Testis (tissue), 2 donors: ENCODE measurements around the gene MMRN2.

ENCODE experiments used
- POLR2A ChIP-seq: fragments of 450-650 bp; IDR thresholded peaks from one replicate; pipeline ENCODE4 v1.6.1; 2017; ENCODE audit warnings: antibody characterized with exemption, mild to moderate bottlenecking, moderate library complexity
- TF ChIP-seq, protein P1 (sequence below), 3 experiments: fragments of 450-650 bp in 2 of 3; fragments of 200-600 bp in 1 of 3; sonication (generic) in 1 of 3; IDR thresholded peaks; one replicate each; pipeline ENCODE4 v1.5.1; 2016 to 2019; ENCODE audit warnings: antibody characterized with exemption in 3 of 3, mild to moderate bottlenecking in 2 of 3, moderate library complexity in 1 of 3

DNA sequence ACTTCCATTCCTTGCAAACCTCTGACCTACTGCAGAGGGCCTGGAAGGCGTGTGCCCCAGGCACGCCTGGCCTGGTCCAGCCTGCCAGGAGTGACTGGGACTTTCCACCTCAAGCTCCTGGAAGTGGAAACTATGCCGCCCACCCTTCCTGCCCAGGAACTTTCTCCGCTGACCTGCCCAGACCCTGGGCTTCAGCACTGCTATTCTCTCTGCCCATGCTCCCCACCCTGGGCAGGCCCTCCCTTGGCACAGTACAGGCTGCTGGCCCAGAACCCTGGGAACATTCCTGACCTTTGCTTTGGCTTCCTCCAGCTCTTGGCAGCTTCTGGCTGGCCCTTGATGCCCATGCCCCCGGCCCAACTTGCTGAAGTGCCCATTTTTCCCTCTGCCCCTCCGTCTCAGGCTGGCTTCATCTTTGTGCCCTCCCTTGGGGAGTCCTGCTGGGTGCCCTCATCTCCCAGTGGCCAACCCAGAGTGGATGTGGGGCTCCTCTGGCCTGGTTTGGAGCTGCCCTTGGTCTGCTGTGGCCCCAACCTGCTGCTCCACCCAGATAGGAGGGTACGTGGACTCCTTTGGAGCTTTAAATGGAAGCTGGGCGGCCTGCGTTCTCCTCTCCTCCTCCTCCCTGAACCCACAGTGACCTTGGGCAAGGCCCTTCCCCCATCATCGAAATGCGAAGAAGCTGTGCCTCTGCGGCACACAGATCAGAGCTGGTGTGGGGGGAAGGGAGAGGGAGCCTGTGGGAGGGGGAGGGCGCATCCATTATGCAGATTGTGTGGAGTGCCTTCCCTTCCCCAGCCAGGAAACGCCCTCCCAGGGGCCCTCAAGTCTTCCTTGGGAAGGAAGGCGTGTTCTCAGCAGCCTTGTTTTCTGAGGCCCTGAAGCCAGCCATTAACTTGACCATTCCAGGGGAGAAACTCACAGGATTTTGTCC lies 3.4 kb downstream of the MMRN2 start:
- TF ChIP-seq, protein P1, sequence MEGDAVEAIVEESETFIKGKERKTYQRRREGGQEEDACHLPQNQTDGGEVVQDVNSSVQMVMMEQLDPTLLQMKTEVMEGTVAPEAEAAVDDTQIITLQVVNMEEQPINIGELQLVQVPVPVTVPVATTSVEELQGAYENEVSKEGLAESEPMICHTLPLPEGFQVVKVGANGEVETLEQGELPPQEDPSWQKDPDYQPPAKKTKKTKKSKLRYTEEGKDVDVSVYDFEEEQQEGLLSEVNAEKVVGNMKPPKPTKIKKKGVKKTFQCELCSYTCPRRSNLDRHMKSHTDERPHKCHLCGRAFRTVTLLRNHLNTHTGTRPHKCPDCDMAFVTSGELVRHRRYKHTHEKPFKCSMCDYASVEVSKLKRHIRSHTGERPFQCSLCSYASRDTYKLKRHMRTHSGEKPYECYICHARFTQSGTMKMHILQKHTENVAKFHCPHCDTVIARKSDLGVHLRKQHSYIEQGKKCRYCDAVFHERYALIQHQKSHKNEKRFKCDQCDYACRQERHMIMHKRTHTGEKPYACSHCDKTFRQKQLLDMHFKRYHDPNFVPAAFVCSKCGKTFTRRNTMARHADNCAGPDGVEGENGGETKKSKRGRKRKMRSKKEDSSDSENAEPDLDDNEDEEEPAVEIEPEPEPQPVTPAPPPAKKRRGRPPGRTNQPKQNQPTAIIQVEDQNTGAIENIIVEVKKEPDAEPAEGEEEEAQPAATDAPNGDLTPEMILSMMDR (IDR thresholded peaks at IDR 0.05) = no peak
- TF ChIP-seq POLR2A = no peak
